GM19035 (cell line): ENCODE data around the gene ZNF460.
A peak's percentile ranks its signal among the peaks of the same experiment; 100 is the strongest.
"Not testable (repeated sequence)": the region's sequence is repeated elsewhere in the genome, so short reads cannot be mapped to it uniquely, and the experiment has no call there.

ENCODE experiments used
- ATAC-seq: cut with Tn5 transposase; IDR thresholded peaks from one replicate; pipeline ENCODE4 v1.9.1; 2021; ENCODE audit not compliant: unreplicated experiment

The ZNF460 gene

GRCh38 chr19:57280165-57280961 lies at the start of gene ZNF460:
ZNF460 (plus strand) TSS chr19:57280485; CDS start chr19:57280807, 322 bp downstream.
- peak; percentile 69 for ATAC-seq

GRCh38 chr19:57231686-57232085 lies 48.6 kb upstream of the ZNF460 start:
- no peak for ATAC-seq

- ATAC-seq = no peak
These were observed 47.1 kb upstream of the ZNF460 start for GRCh38 chr19:57233207-57233606.

GRCh38 chr19:57239982-57240310 lies 40.3 kb upstream of the ZNF460 start:
- ATAC-seq = no peak

- peak; percentile 95 for ATAC-seq
These were observed 39.8 kb upstream of the ZNF460 start, which contains the start of gene ZNF805 for GRCh38 chr19:57240311-57241090. ZNF805 (plus strand) TSS chr19:57240632; CDS start chr19:57240892, 260 bp downstream.

- no peak for ATAC-seq
These were observed 39.1 kb upstream of the ZNF460 start for GRCh38 chr19:57241176-57241575.

GRCh38 chr19:57242821-57243220 lies 37.5 kb upstream of the ZNF460 start:
- ATAC-seq = no peak

GRCh38 chr19:57244513-57244912 lies 35.8 kb upstream of the ZNF460 start:
- ATAC-seq = no peak

- no peak for ATAC-seq
These were observed 35.2 kb upstream of the ZNF460 start for GRCh38 chr19:57245066-57245465.

- no peak for ATAC-seq
These were observed 34.3 kb upstream of the ZNF460 start for GRCh38 chr19:57245959-57246358.

- ATAC-seq = no peak
These were observed 31.6 kb upstream of the ZNF460 start for GRCh38 chr19:57248646-57249045.

GRCh38 chr19:57249329-57249728 lies 31.0 kb upstream of the ZNF460 start:
- no peak for ATAC-seq

GRCh38 chr19:57253767-57254166 lies 26.5 kb upstream of the ZNF460 start:
- ATAC-seq = not testable (repeated sequence)

GRCh38 chr19:57262044-57262443 lies 18.2 kb upstream of the ZNF460 start:
- no peak for ATAC-seq

GRCh38 chr19:57263244-57263741 lies 17.0 kb upstream of the ZNF460 start:
- no peak for ATAC-seq

GRCh38 chr19:57267291-57267690 lies 13.0 kb upstream of the ZNF460 start:
- no peak for ATAC-seq

GRCh38 chr19:57269515-57270250 lies 10.6 kb upstream of the ZNF460 start:
- peak; percentile 46 for ATAC-seq

- no peak for ATAC-seq
These were observed 9.0 kb upstream of the ZNF460 start for GRCh38 chr19:57271280-57271679.

- ATAC-seq = no peak
These were observed 7.3 kb upstream of the ZNF460 start for GRCh38 chr19:57273014-57273413.

GRCh38 chr19:57276430-57276829 lies 3.9 kb upstream of the ZNF460 start:
- no peak for ATAC-seq

- not testable (repeated sequence) for ATAC-seq
These were observed 1.8 kb upstream of the ZNF460 start for GRCh38 chr19:57278481-57278880.
